Osteoblast (primary cell): Measurements from ENCODE around the gene PXMP4. TPM values are rescaled to one million over a fixed set of nuclear protein-coding genes. Genes with fewer than 3 reads are reported as not detected.

Experiments
- DNase-seq: peaks from one replicate; pipeline ENCODE4 v3.0.0; 2011; ENCODE audit warnings: low spot score, mixed read lengths; ENCODE audit not compliant: insufficient read length; ENCODE audit errors: missing footprints
- H2AFZ ChIP-seq: 2 replicates; pipeline ENCODE4 v1.6.0; 2011; ENCODE audit warnings: mild to moderate bottlenecking, low read length
- H3K27ac ChIP-seq: 2 replicates; pipeline ENCODE4 v1.5.1; 2011; ENCODE audit warnings: mild to moderate bottlenecking, low read depth, low read length, moderate library complexity
- H3K27me3 ChIP-seq: 2 replicates; pipeline ENCODE4 v1.6.0; 2012; ENCODE audit warnings: mild to moderate bottlenecking, control low read depth, inconsistent platforms, low read length, moderate library complexity; ENCODE audit not compliant: insufficient read depth
- H3K36me3 ChIP-seq: 2 replicates; pipeline ENCODE4 v1.5.1; 2011; ENCODE audit warnings: mild to moderate bottlenecking, low read length, control low read depth, moderate library complexity; ENCODE audit not compliant: insufficient read depth
- H3K4me1 ChIP-seq: 2 replicates; pipeline ENCODE4 v1.5.1; 2011; ENCODE audit warnings: mild to moderate bottlenecking, low read length, control low read depth, moderate library complexity; ENCODE audit not compliant: insufficient read depth
- H3K4me2 ChIP-seq: 2 replicates; pipeline ENCODE4 v1.6.0; 2011; ENCODE audit warnings: mild to moderate bottlenecking, low read length; ENCODE audit not compliant: insufficient read depth
- H3K4me3 ChIP-seq: fragments of 200-600 bp; sonication (generic); 3 replicates; pipeline ENCODE4 v1.5.1; 2012; ENCODE audit warnings: mild to moderate bottlenecking, low read length, inconsistent platforms; ENCODE audit not compliant: insufficient read depth
- H3K79me2 ChIP-seq: 2 replicates; pipeline ENCODE4 v1.6.0; 2012; ENCODE audit warnings: mild to moderate bottlenecking, low read length, control low read depth, inconsistent platforms; ENCODE audit not compliant: insufficient read depth
- H3K9me3 ChIP-seq: 2 replicates; pipeline ENCODE4 v1.5.1; 2011; ENCODE audit warnings: low read depth, low read length, control low read depth
- H4K20me1 ChIP-seq: 2 replicates; pipeline ENCODE4 v1.6.0; 2012; ENCODE audit warnings: mild to moderate bottlenecking, low read length, control low read depth; ENCODE audit not compliant: insufficient read depth
- total RNA-seq: library from RNA; depleted of rRNA; stranded (reverse); fragments of >200 nt; gene quantifications from 2 replicates; pipeline ENCODE4 v1.2.3, GENCODE V29; 2012
- TF ChIP-seq, protein P1 (sequence below): IDR thresholded peaks from 2 replicates; pipeline ENCODE4 v1.5.1; 2011; ENCODE audit warnings: mild to moderate bottlenecking, low read depth, low read length, moderate library complexity; ENCODE audit errors: extremely low read depth

The PXMP4 gene
- total RNA-seq, 1 donor: 5.1 TPM

DNA sequence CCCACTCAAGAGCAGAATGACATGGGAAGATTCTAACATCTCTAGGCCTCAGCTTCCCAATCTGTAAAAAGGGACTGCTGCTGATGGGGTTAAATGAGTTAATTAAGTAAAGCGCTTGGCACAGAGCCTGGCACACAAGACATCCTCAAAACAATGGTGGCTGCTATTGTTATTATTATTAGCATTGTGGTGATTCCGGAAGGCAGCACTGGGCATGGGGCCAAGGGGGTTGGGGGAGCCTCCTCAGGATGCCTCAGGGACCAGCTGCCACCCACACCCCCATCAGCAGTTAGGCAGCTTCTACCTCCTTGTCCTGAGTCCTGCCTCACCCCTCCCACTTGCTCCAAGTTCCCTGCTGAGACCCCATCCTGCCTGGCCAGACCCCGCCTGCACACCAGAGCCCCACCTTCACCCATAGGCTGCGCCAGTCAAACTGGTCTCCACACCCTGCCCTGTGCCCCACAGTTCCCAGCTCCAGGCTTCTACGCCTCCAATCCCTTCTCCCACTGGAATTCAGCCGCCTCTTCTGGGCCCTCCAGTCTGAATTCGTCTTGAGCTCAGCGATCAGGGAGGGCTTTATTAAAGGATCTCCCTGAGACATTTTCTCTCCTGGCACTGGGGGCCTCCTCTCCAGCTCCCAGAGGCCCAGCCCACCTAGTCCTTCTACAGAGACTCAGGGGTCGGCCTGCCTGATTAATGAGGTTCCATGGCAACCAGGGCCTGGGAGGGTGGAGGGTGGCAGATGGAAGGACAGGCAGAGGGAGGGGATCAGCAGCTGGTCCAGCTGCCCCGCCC is 35.4 kb downstream of the PXMP4 start:
- H2AFZ ChIP-seq: peak overlapping the region; percentile 73
- no peak for DNase-seq
- TF ChIP-seq, protein P1, sequence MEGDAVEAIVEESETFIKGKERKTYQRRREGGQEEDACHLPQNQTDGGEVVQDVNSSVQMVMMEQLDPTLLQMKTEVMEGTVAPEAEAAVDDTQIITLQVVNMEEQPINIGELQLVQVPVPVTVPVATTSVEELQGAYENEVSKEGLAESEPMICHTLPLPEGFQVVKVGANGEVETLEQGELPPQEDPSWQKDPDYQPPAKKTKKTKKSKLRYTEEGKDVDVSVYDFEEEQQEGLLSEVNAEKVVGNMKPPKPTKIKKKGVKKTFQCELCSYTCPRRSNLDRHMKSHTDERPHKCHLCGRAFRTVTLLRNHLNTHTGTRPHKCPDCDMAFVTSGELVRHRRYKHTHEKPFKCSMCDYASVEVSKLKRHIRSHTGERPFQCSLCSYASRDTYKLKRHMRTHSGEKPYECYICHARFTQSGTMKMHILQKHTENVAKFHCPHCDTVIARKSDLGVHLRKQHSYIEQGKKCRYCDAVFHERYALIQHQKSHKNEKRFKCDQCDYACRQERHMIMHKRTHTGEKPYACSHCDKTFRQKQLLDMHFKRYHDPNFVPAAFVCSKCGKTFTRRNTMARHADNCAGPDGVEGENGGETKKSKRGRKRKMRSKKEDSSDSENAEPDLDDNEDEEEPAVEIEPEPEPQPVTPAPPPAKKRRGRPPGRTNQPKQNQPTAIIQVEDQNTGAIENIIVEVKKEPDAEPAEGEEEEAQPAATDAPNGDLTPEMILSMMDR: no peak
- H3K36me3 ChIP-seq: no peaks in the 10 kb centered on the region
- H3K4me1 ChIP-seq: peaks cover 40% of the 10 kb centered on the region
- H3K9me3 ChIP-seq: no peaks in the 10 kb centered on the region
- peak overlapping the region; percentile 66 for H3K4me3 ChIP-seq
- peaks cover 14% of the 10 kb centered on the region for H3K79me2 ChIP-seq
- H4K20me1 ChIP-seq: peaks cover 11% of the 10 kb centered on the region
- no peaks in the 10 kb centered on the region for H3K27me3 ChIP-seq
- H3K27ac ChIP-seq: no peak overlapping the region
- peak overlapping the region; percentile 83 for H3K4me2 ChIP-seq

DNA sequence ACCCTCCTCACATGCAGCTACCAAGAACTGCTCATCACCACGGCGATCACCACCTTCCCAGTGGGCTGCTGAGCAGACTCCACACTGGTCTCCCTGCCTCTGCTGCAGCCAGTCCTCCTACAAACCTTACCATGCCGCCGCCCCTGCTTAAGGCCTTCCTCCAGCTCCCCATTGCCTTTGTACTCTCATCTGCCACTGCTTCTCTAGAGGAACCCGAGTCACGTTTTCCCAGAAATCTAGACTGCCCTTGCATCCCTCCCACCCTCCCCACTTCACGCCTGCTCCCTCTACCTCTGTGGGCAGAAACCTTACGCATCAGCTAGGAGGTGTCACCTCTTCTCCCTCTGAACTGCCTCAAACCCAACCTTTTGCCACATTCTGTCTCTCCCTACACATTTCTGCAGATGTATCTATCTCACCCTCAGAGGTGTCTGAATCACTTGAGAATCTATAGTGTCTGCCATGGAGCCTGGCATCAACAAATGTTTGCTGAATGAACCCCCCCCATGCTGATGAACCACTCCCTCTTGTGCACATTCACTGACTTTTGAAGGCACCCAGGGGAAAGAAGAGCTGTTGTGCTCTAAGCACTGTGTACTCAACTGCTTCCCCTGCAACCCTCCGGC is 38.3 kb downstream of the PXMP4 start:
- H3K27me3 ChIP-seq: no peaks in the 10 kb centered on the region
- peaks cover 11% of the 10 kb centered on the region for H4K20me1 ChIP-seq
- peaks cover 14% of the 10 kb centered on the region for H3K79me2 ChIP-seq
- H3K9me3 ChIP-seq: no peaks in the 10 kb centered on the region
- H3K36me3 ChIP-seq: peaks cover 7% of the 10 kb centered on the region
- TF ChIP-seq, protein P1: no peak
- no peak for DNase-seq
- H3K4me1 ChIP-seq: peaks cover 26% of the 10 kb centered on the region
- no peak overlapping the region for H3K4me2 ChIP-seq
- H3K4me3 ChIP-seq: no peak overlapping the region
- H3K27ac ChIP-seq: no peak overlapping the region
- no peak overlapping the region for H2AFZ ChIP-seq

DNA sequence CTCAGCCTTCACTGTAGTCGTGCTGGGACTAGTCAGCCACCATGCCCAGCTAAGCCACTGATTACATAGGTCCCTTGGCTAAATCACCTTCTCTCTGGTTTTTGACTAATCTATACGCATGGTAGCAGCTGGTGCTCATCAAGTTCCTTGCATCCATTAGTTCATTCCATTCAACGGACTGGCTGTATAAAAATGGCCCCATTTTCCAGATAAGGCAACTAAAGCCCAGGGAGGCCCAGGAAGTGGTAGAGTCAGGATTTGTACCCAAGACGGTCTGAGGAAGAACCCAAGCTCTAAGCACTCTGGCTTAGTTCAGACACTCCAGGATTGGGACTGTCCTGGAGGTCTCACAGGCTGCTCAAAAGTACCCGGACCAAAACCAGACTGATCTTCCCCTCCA is 38.8 kb downstream of the PXMP4 start:
- Histone ChIP-seq H3K4me2 (peak overlapping the region; percentile 13), H3K27me3 (no peaks in the 10 kb centered on the region), H3K4me1 (peaks cover 23% of the 10 kb centered on the region), H3K79me2 (peaks cover 14% of the 10 kb centered on the region), H3K9me3 (no peaks in the 10 kb centered on the region), H3K27ac (no peak overlapping the region), H4K20me1 (peaks cover 11% of the 10 kb centered on the region), H3K36me3 (peaks cover 7% of the 10 kb centered on the region), H2AFZ (no peak overlapping the region), H3K4me3 (no peak overlapping the region)
- peak; percentile 88 for DNase-seq
- TF ChIP-seq, protein P1: no peak

DNA sequence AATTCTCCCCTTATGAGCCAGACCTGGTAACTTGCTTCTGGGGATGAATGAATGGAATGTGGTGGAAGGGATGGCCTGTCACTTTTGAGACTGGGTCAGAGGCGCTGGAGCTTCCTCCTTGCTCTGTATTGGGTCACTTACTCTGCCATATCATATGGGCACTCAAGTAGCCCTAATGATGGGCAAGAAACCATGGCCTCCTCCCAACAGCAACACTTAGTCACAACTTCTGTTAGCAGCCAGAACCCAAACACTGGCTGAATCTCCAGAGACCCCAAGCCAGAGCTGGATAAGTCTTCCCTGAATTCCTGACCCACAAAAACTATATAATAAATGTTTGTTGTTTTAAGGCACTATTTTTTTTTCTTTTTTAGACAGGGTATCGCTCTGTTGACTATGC is 39.4 kb downstream of the PXMP4 start:
- H3K79me2 ChIP-seq: peaks cover 14% of the 10 kb centered on the region
- TF ChIP-seq, protein P1: no peak
- H3K4me1 ChIP-seq: peaks cover 25% of the 10 kb centered on the region
- H3K4me3 ChIP-seq: no peak overlapping the region
- H2AFZ ChIP-seq: no peak overlapping the region
- H4K20me1 ChIP-seq: peaks cover 11% of the 10 kb centered on the region
- no peaks in the 10 kb centered on the region for H3K27me3 ChIP-seq
- peak; percentile 97 for DNase-seq
- H3K27ac ChIP-seq: no peak overlapping the region
- peaks cover 7% of the 10 kb centered on the region for H3K36me3 ChIP-seq
- H3K9me3 ChIP-seq: no peaks in the 10 kb centered on the region
- peak overlapping the region; percentile 13 for H3K4me2 ChIP-seq
